Retina (tissue), 1 donor: ENCODE data around the gene DNAJC22.
"Not testable (repeated sequence)": the region's sequence is repeated elsewhere in the genome, so short reads cannot be mapped to it uniquely, and the experiment has no call there.

Experiments used
- DNase-seq: peaks from one replicate; pipeline ENCODE4 v3.0.0-alpha.2; 2016

Gene DNAJC22

DNA sequence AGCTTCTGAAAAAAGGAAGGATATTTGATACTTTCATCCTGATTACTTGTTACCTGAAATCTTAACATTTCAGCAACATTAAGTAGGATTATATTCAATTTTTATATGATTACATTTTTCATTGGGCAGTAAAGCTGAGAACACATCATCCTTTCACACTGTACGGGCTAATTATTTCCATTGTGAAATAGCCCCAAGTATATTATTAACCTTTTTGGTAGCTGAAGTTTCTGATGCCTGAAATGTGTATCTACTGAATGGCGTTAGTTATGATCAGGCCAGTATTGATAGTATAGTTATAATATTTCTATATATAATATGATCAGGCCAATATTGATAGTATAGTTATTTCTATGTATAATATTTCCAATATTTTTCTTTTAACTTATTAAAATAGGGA is 30.7 kb downstream of the DNAJC22 start:
- DNase-seq, result no peak

DNA sequence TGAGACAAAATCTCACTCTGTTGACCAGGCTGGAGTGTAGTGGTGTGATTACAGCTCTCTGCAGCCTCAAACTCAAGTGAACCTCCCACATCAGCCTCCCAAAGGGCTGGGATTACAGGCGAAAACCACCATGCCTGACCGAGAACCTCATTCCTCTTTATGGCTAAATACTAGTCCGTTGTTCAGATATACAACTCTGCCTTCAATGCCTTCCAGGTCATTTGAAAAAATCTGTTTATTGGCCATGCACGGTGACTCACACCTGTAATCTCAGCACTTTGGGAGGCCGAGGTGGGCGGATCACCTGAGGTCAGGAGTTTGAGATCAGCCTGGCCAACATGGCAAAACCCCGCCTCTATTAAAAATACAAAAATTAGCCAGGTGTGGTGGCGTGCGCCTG is 33.5 kb downstream of the DNAJC22 start:
- DNase-seq, result not testable (repeated sequence)

DNA sequence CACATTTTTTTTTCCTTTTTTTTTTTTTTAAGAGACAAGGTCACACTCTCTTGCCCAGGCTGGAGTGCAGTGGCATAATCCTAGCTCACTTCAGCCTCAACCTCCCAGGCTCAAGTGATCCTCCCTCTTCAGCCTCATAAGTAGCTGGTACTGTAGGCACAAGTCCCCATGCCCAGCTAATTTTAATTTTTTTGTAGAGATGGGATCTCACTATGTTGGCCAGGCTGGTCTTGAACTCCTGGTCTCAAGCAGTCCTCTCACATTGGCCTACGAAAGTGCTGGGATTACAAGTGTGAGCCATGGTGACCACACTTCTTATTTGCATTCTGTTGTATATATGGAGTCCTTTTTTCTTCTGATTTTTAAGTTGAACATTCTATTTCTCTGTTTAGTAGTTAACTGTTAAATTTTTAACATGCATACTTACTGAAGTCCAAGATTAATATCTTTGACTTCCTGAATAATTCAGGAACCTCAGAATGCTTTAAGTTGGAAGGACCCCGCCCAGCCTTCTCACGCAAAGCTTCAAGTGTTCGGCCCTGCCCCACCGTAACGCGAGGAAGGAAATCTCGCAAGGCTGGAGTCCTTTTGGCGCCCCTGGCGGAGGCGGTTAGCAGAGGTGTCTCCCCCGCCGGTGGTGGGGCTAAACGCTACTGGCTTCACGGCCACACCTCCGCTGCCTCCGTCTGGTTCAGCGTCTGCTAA is 42.1 kb downstream of the DNAJC22 start:
- DNase-seq, result no peak

DNA sequence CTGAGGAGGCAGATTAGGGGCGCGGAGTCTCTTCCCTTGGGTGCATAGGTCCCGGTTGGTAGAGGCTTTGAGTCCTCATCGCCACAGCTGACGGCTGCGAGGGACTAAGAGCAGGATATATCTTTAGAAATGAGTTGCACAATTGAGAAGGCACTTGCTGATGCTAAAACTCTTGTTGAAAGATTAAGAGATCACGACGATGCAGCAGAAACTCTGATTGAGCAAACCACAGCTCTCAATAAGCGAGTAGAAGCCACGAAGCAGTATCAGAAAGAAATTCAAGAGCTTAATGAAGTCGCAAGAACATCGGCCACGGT is 42.7 kb downstream of the DNAJC22 start:
- DNase-seq, result peak; percentile 1

DNA sequence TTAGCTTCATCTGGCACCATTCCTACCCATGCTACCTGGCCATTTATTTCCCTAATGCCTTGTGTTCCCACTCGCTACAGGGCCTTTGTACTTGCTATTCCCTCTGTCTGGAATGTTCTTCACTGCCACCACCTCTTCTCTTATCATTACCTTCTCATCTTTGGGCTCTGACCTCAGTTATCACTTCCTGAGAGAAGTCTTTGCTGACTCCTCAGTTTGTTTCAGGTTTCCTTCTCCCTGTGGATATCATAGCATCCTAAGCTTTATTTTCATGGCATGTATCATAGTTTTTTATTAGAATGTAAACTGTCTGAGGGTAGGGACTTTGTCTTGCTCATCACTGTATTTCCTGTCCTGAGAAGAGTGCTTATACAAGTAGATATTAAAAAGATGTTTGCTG is 50.3 kb downstream of the DNAJC22 start:
- DNase-seq, result no peak

DNA sequence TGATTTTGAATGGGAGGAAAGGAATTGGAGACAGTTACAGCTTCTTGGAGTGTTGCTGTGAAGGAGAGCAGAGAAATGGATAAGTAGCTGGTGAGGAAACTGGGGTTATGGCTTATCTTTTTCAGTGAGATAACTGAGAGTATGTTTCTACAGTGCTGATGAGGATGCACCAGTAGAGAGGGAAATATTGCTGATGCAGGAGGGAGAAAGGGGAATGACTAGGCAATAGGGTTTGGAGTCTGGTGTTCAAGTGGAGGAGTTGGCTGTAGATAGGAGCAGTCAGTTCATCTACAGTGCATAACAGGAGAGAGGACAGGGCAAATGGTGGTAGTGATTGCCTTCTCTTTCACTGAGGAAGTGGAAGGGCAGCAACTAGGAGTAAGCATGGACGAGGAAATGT is 53.6 kb downstream of the DNAJC22 start:
- DNase-seq, result no peak
